ENCODE results near the gene LCLAT1.

Gene LCLAT1

DNA sequence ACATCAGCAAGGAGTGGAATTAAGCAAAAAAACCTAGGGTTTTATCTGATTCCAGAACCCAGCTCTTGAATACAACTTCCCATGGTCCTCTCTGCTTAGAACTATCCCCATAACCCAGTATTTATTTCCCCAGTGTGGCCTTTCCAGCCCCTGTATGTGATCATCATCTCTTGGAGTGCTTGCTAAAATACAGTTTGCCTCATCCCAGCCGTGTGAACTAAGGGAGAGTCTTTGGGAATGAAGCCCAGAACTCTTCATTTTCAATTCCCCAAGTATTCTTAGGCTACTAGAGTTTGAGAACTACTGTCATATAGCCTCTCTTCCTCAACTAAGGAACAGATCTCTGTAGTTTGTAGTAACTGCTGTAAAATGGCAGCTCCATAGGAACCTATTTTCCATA lies 173.1 kb downstream of the LCLAT1 start:
- H3K4me3 ChIP-seq: no peak overlapping the region
- peaks cover 8% of the 10 kb centered on the region; the same call in 1 of the 2 replicates for H3K36me3 ChIP-seq (ENCODE audit: insufficient read depth, low read length)
- TF ChIP-seq EZH2 (IDR thresholded peaks at IDR 0.05) (no peak), POLR2AphosphoS5 (IDR thresholded peaks at IDR 0.05; ENCODE audit: borderline replicate concordance, low read depth, low read length) (no peak), FOXP2 (optimal IDR thresholded peaks at IDR 0.05; ENCODE audit: control extremely low read depth, extremely low read length, insufficient read depth) (no peak)
- H3K9me3 ChIP-seq (ENCODE audit: low read depth, low read length): no peaks in the 10 kb centered on the region
- H3K27ac ChIP-seq: no peak overlapping the region
- no peak for DNase-seq (ENCODE audit: low read depth, low spot score)
- H3K9ac ChIP-seq (ENCODE audit: insufficient read length): no peak overlapping the region

DNA sequence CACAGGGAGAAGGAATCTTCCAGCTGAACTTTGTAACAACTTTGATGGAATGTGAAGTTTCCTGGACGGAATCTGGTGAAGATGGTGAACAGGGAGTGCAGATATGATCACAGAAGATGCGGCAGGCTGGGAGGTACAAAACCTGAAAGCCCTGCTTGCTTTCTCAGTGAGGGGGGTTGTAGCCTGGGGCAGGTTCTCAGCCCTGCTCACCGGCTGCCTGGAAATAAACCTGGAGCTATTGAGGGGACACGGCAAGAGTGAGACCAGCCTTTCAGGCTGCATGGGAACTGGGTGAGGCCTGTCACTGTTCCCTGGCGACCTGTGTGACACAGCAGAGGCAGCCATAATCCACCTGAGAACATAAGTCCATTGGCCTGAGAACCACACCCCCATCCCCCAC lies 174.8 kb downstream of the LCLAT1 start:
- no peak for TF ChIP-seq EZH2 (IDR thresholded peaks at IDR 0.05)
- no peak for TF ChIP-seq POLR2AphosphoS5 (IDR thresholded peaks at IDR 0.05; ENCODE audit: borderline replicate concordance, low read depth, low read length)
- no peak for TF ChIP-seq FOXP2 (optimal IDR thresholded peaks at IDR 0.05; ENCODE audit: control extremely low read depth, extremely low read length, insufficient read depth)
- H3K9ac ChIP-seq (ENCODE audit: insufficient read length): no peak overlapping the region
- peaks cover 8% of the 10 kb centered on the region; the same call in 1 of the 2 replicates for H3K36me3 ChIP-seq (ENCODE audit: insufficient read depth, low read length)
- H3K4me3 ChIP-seq: no peak overlapping the region
- no peak for DNase-seq (ENCODE audit: low read depth, low spot score)
- no peak overlapping the region for H3K27ac ChIP-seq
- no peaks in the 10 kb centered on the region for H3K9me3 ChIP-seq (ENCODE audit: low read depth, low read length)

DNA sequence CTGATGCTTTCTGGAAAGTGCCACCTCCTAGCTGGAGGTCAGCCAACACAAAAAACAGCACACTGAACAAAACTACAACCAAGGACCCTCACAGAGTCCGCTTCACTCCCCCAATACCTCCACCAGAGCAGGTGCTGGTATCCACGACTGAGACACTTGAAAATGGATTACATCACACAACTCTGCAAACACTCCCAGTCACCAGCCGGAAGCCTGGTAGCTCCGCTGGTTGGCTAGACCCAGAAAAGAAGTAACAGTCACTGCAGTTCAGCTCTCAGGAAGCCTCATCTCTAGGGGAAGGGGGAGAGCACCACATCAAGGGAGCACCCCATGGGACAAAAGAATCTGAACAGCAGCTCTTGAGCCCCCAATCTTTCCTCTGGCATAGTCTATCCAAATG lies 175.4 kb downstream of the LCLAT1 start:
- TF ChIP-seq EZH2 (IDR thresholded peaks at IDR 0.05) (no peak), FOXP2 (optimal IDR thresholded peaks at IDR 0.05; ENCODE audit: control extremely low read depth, extremely low read length, insufficient read depth) (no peak), POLR2AphosphoS5 (IDR thresholded peaks at IDR 0.05; ENCODE audit: borderline replicate concordance, low read depth, low read length) (no peak)
- H3K36me3 ChIP-seq (ENCODE audit: insufficient read depth, low read length): peaks cover 8% of the 10 kb centered on the region; the same call in 1 of the 2 replicates
- H3K27ac ChIP-seq: no peak overlapping the region
- no peak overlapping the region for H3K4me3 ChIP-seq
- no peak overlapping the region for H3K9ac ChIP-seq (ENCODE audit: insufficient read length)
- no peak for DNase-seq (ENCODE audit: low read depth, low spot score)
- H3K9me3 ChIP-seq (ENCODE audit: low read depth, low read length): no peaks in the 10 kb centered on the region

DNA sequence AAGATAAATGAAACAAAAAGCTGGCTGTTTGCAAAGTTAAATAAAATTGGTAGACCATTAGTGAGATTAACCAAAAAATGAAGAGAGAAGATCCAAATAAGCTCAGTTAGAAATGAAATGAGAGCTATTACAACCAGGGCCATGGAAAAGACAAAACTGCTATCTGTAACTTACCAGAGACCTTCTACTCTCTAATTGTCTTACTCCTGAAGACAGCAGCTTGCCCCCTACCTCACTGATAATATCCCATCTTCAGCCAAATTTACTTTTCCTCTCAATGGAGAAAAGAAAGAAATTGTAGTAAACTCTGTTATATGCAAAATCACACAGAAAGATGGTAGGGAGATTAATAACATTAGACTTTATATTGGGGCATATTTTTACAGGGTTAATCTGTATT lies 178.2 kb downstream of the LCLAT1 start:
- no peak for DNase-seq (ENCODE audit: low read depth, low spot score)
- Histone ChIP-seq H3K36me3 (ENCODE audit: insufficient read depth, low read length) (peaks cover 8% of the 10 kb centered on the region; the same call in 1 of the 2 replicates), H3K9me3 (ENCODE audit: low read depth, low read length) (no peaks in the 10 kb centered on the region), H3K27ac (no peak overlapping the region), H3K9ac (ENCODE audit: insufficient read length) (no peak overlapping the region), H3K4me3 (no peak overlapping the region)
- TF ChIP-seq FOXP2 (optimal IDR thresholded peaks at IDR 0.05; ENCODE audit: control extremely low read depth, extremely low read length, insufficient read depth): no peak
- no peak for TF ChIP-seq POLR2AphosphoS5 (IDR thresholded peaks at IDR 0.05; ENCODE audit: borderline replicate concordance, low read depth, low read length)
- no peak for TF ChIP-seq EZH2 (IDR thresholded peaks at IDR 0.05)

DNA sequence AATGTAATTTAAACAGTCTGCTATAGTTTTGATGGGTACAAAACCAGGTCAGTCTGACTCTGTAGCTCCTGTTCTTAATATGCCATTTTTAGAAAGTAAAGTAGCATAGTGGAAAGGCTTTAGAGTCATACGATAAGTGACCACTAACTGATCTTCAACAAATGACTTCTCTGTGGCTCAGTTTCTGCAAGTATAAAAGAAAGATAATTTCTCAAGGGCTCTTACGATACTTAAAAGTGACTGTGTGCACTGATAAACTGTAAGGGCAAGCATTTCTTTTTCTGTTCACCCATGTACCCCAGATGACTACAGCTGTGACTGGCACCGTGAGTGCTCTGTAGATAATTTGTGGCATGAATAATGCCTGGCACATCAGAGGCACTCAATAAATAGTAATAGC lies 178.7 kb downstream of the LCLAT1 start:
- H3K27ac ChIP-seq: no peak overlapping the region
- no peak for DNase-seq (ENCODE audit: low read depth, low spot score)
- TF ChIP-seq EZH2 (IDR thresholded peaks at IDR 0.05) (no peak), FOXP2 (optimal IDR thresholded peaks at IDR 0.05; ENCODE audit: control extremely low read depth, extremely low read length, insufficient read depth) (no peak), POLR2AphosphoS5 (IDR thresholded peaks at IDR 0.05; ENCODE audit: borderline replicate concordance, low read depth, low read length) (no peak)
- no peak overlapping the region for H3K9ac ChIP-seq (ENCODE audit: insufficient read length)
- H3K9me3 ChIP-seq (ENCODE audit: low read depth, low read length): no peaks in the 10 kb centered on the region
- no peak overlapping the region for H3K4me3 ChIP-seq
- H3K36me3 ChIP-seq (ENCODE audit: insufficient read depth, low read length): peaks cover 8% of the 10 kb centered on the region; the same call in 1 of the 2 replicates

DNA sequence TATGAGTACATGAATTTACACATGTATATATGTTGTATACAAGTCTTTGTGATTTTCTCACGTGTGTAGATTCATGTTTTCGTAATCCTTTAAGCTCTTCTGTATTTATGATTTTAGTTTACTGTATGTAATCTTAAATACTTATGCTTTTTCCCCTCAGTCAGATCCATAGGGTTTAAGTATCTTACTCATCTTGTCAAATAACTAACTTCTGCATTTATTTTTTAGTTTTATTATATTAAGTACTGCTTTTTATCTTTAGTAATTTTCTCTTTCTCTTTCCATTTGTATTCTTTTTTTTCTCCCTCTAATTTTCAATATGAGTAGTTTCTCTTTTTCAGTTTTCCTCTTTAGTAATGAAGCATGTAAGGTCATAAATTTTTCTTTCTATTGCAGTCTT lies 179.4 kb downstream of the LCLAT1 start:
- H3K9me3 ChIP-seq (ENCODE audit: low read depth, low read length): no peaks in the 10 kb centered on the region
- no peak overlapping the region for H3K27ac ChIP-seq
- no peak for DNase-seq (ENCODE audit: low read depth, low spot score)
- no peak overlapping the region for H3K9ac ChIP-seq (ENCODE audit: insufficient read length)
- no peak for TF ChIP-seq POLR2AphosphoS5 (IDR thresholded peaks at IDR 0.05; ENCODE audit: borderline replicate concordance, low read depth, low read length)
- no peak overlapping the region for H3K4me3 ChIP-seq
- peaks cover 8% of the 10 kb centered on the region; the same call in 1 of the 2 replicates for H3K36me3 ChIP-seq (ENCODE audit: insufficient read depth, low read length)

DNA sequence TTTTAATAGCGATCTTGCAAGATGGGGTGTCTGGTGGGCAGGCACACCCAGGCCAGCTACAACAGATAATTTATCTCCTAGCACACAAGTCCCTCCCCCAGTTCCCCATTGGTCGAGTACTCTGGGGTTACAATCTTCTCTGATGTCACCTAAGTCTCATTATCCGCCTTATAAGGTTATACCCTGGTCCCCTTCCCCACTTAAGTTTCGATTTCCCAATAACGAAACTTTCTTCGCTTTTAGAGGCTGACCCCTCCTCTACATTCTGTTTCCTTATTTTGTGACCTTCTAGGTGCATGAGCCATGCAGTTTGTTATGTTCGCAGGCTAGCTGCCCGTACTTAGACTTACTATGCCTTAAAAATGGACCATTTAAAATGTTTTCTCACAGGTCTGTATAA lies 180.1 kb downstream of the LCLAT1 start:
- H3K4me3 ChIP-seq: no peak overlapping the region
- H3K9ac ChIP-seq (ENCODE audit: insufficient read length): no peak overlapping the region
- no peaks in the 10 kb centered on the region for H3K9me3 ChIP-seq (ENCODE audit: low read depth, low read length)
- H3K36me3 ChIP-seq (ENCODE audit: insufficient read depth, low read length): peaks cover 5% of the 10 kb centered on the region; the same call in 1 of the 2 replicates
- no peak for DNase-seq (ENCODE audit: low read depth, low spot score)
- H3K27ac ChIP-seq: peak overlapping the region; percentile 55; the same call in 1 of the 2 replicates
- TF ChIP-seq POLR2AphosphoS5 (IDR thresholded peaks at IDR 0.05; ENCODE audit: borderline replicate concordance, low read depth, low read length): no peak
- no peak for TF ChIP-seq EZH2 (IDR thresholded peaks at IDR 0.05)
- TF ChIP-seq FOXP2 (optimal IDR thresholded peaks at IDR 0.05; ENCODE audit: control extremely low read depth, extremely low read length, insufficient read depth): no peak

DNA sequence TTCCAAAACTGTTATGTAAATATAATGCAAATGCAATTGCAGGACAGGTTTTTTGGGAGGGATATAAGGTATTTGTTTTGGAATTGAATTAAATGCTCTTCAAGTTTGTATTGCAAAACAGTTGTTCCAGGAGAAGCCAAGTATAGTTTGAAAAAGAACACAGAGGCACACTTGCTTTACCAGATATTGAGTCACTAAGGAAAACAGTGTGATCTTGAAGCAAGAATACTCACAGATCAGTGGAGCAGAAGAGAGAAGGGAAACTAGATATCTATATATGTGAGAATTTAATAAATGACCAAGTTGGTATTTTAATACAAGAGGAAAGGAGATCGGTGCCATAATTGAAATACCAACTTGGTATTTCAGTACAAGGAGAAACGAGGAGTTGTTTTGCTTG lies 181.3 kb downstream of the LCLAT1 start:
- Histone ChIP-seq H3K36me3 (ENCODE audit: insufficient read depth, low read length) (no peaks in the 10 kb centered on the region), H3K27ac (no peak overlapping the region; the same call in 1 of the 2 replicates), H3K4me3 (no peak overlapping the region), H3K9me3 (ENCODE audit: low read depth, low read length) (no peaks in the 10 kb centered on the region), H3K9ac (ENCODE audit: insufficient read length) (no peak overlapping the region)
- TF ChIP-seq EZH2 (IDR thresholded peaks at IDR 0.05): no peak
- DNase-seq (ENCODE audit: low read depth, low spot score): no peak

DNA sequence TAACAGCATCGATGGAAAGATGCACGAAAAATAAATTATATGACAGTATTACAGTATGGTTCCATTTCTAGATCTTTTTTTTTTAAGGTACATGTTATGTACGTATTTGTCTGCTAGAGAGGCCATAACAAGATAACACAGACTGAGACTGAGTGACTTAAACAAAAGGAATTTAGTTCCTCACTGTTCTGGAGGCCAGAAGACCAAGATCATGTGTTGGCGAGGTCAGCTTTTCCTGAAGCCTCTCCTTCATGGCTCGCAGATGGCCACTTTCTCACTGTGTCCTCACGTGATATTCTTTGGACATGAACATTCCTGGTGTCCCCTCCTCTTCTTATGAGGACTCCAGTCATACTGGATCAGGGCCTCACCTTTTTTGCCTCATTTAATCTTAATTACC lies 182.8 kb downstream of the LCLAT1 start:
- no peak for DNase-seq (ENCODE audit: low read depth, low spot score)
- H3K4me3 ChIP-seq: no peak overlapping the region
- H3K9ac ChIP-seq (ENCODE audit: insufficient read length): no peak overlapping the region
- TF ChIP-seq FOXP2 (optimal IDR thresholded peaks at IDR 0.05; ENCODE audit: control extremely low read depth, extremely low read length, insufficient read depth): no peak
- no peak for TF ChIP-seq POLR2AphosphoS5 (IDR thresholded peaks at IDR 0.05; ENCODE audit: borderline replicate concordance, low read depth, low read length)
- no peaks in the 10 kb centered on the region for H3K36me3 ChIP-seq (ENCODE audit: insufficient read depth, low read length)
- no peak overlapping the region for H3K27ac ChIP-seq
- no peaks in the 10 kb centered on the region for H3K9me3 ChIP-seq (ENCODE audit: low read depth, low read length)

Data from SK-N-MC (cell line).